Testis (tissue), 5 donors: ENCODE data around the gene KIAA1143. TPM values are rescaled to one million over a fixed set of nuclear protein-coding genes. Genes with fewer than 3 reads are reported as not detected.

ENCODE experiments used
- DNase-seq: peaks from one replicate; pipeline ENCODE4 v3.0.0-alpha.2; 2019
- H3K27ac ChIP-seq, 2 donors: fragments of 200-600 bp; sonication (generic); one replicate each; pipeline ENCODE4 v1.5.1; 2019
- H3K27me3 ChIP-seq: fragments of 200-600 bp; sonication (generic); one replicate; pipeline ENCODE4 v1.5.1; 2019
- H3K36me3 ChIP-seq: fragments of 200-600 bp; sonication (generic); one replicate; pipeline ENCODE4 v1.5.1; 2017; ENCODE audit warnings: low read depth; ENCODE audit errors: missing control alignments
- H3K4me1 ChIP-seq: fragments of 200-600 bp; sonication (generic); one replicate; pipeline ENCODE4 v1.5.1; 2019
- H3K4me3 ChIP-seq, 2 donors: fragments of 200-600 bp; sonication (generic); one replicate each; pipeline ENCODE4 v1.5.1; 2017 to 2019
- H3K9me3 ChIP-seq: fragments of 200-600 bp; sonication (generic); one replicate; pipeline ENCODE4 v1.5.1; 2017
- POLR2A ChIP-seq: fragments of 450-650 bp; IDR thresholded peaks from one replicate; pipeline ENCODE4 v1.6.1; 2017; ENCODE audit warnings: antibody characterized with exemption, mild to moderate bottlenecking, moderate library complexity
- WGBS, 2 donors: methylation state at CpG; one replicate each; pipeline ENCODE4 v1.1.5; 2018; 5-methylcytosine and 5-hydroxymethylcytosine counted together
- intact Hi-C: fragments of 100-400 bp; cut with DNase I; formaldehyde crosslinking; loops from one replicate; pipeline ENCODE4 v1.15.1; 2023; ENCODE audit warnings: low total_unique reads
- long read RNA-seq, 2 donors: transcript quantifications; one replicate each; lab custom pipeline, GENCODE V29; 2026
- polyA plus RNA-seq: library from polyadenylated mRNA; stranded (reverse); fragments of 350-450 nt; fragmentation: Illumina TruSeq; extraction: RNeasy Lipid Tissue Mini Kit (QIAGEN cat#74804); gene quantifications from one replicate; pipeline ENCODE4 v1.2.3, GENCODE V29; 2014; ENCODE audit warnings: low read depth, low replicate concordance; ENCODE audit not compliant: insufficient read depth
- total RNA-seq, 2 donors: library from RNA; depleted of rRNA; stranded (reverse); fragments of >200 nt; gene quantifications; one replicate each; pipeline ENCODE4 v1.2.3, GENCODE V29; 2016
- TF ChIP-seq, protein P1 (sequence below), 3 experiments: fragments of 450-650 bp in 2 of 3; fragments of 200-600 bp in 1 of 3; sonication (generic) in 1 of 3; IDR thresholded peaks; one replicate each; pipeline ENCODE4 v1.5.1; 2016 to 2019; ENCODE audit warnings: antibody characterized with exemption in 3 of 3, mild to moderate bottlenecking in 2 of 3, moderate library complexity in 1 of 3

KIAA1143 gene
- total RNA-seq (10 to 100 TPM; 14.6 to 15.1 TPM), polyA plus RNA-seq (14.3 TPM)
- long read RNA-seq, donor 1, full-length matches to known transcripts = 25 of 25 reads
- long read RNA-seq, donor 1, partial matches to known transcripts = 0 of 25 reads
- long read RNA-seq, donor 1, other reads (novel, unspliced or antisense) = 0 of 25 reads
- long read RNA-seq, donor 2, full-length matches to known transcripts = 12 of 55 reads
- long read RNA-seq, donor 2, partial matches to known transcripts = 37 of 55 reads
- long read RNA-seq, donor 2, other reads (novel, unspliced or antisense) = 6 of 55 reads

DNA sequence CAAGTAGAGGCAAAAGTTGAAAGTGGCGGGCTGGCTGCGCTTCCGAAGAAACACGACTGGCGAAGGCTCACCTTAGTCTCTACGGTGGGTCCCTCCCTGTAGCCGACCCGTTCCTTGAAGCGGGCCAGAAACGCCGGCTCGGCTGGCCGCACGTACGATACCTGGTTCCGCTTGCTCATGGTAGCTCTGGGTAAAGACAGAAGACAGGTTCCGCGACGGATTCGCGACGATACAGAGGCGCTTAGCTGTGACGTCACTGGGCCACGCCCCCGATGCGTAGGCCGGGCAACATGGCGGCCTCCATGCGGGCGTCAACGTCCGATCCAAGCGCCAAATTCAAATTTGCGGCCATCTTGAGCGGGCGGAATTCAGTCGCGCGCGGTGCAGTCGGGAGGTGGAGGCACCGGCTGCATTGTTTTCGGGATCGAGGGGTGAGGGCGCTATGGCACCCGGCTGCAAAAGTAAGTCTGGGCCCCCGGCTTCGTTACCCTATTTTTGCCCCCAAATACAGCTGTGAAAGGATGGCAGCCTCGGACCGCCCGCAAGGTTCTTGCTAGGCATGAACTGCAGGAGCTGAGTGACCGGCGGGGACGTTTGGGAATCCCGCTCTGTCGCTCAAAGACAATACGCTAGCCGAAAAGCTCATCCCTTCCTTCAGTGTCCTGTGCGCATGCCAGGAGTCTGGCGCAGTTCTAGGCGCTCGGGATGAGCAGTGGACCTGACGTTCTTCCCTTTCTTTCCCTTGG, at the start of gene KIAA1143, which contains the start of gene KIF15:
Gene KIAA1143 (minus strand): TSS at position 196 of the 746 bp plus-strand sequence. CDS start 17 bp downstream, at position 179.
Gene KIF15 (plus strand): TSS at position 371 of the 746 bp plus-strand sequence. CDS start 72 bp downstream, at position 443.
- Histone ChIP-seq H3K27me3 (no peaks in the 10 kb centered on the region), H3K4me1 (peaks cover 5% of the 10 kb centered on the region), H3K36me3 (no peaks in the 10 kb centered on the region), H3K9me3 (no peaks in the 10 kb centered on the region), H3K4me3 (peak within 1 kb of the TSS; percentile 77 to 78), H3K27ac (peak within 1 kb of the TSS; percentile 52 to 69)
- 1 to 2% methylated on average over 20 to 64 of the region's 64 CpGs for WGBS, 2 donors
- peak; percentile 97 for DNase-seq
- TF ChIP-seq, protein P1, sequence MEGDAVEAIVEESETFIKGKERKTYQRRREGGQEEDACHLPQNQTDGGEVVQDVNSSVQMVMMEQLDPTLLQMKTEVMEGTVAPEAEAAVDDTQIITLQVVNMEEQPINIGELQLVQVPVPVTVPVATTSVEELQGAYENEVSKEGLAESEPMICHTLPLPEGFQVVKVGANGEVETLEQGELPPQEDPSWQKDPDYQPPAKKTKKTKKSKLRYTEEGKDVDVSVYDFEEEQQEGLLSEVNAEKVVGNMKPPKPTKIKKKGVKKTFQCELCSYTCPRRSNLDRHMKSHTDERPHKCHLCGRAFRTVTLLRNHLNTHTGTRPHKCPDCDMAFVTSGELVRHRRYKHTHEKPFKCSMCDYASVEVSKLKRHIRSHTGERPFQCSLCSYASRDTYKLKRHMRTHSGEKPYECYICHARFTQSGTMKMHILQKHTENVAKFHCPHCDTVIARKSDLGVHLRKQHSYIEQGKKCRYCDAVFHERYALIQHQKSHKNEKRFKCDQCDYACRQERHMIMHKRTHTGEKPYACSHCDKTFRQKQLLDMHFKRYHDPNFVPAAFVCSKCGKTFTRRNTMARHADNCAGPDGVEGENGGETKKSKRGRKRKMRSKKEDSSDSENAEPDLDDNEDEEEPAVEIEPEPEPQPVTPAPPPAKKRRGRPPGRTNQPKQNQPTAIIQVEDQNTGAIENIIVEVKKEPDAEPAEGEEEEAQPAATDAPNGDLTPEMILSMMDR (IDR thresholded peaks at IDR 0.05) = no peak
- no peak for TF ChIP-seq POLR2A
- intact Hi-C loops = no loop called here

DNA sequence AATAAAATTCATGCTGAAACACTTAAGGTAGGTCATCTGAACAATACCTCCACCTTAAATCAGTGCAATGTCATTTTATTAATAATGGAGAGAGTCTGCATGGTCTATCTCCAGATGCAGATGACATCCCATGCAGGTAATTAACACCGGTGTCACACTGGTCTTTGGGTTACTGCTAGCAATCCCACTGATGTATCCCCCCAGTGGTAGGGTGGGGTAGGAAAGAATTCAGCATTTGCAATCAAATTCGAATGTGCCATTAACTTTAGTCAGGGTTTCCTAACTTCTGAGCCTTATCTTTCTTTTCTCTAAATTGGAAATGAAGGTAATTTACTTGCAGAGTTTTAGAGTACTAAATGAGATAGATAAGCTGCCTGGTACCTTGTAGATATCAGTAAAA, 44.5 kb upstream of the KIAA1143 start:
- DNase-seq = no peak
- H3K9me3 ChIP-seq = no peaks in the 10 kb centered on the region
- H3K36me3 ChIP-seq = no peaks in the 10 kb centered on the region
- no peak overlapping the region for H3K27ac ChIP-seq
- WGBS, 2 donors = 91 to 97% methylated on average over 2 of the region's 2 CpGs
- H3K27me3 ChIP-seq = no peaks in the 10 kb centered on the region
- no peak for TF ChIP-seq POLR2A
- TF ChIP-seq, protein P1 (IDR thresholded peaks at IDR 0.05) = no peak
- H3K4me3 ChIP-seq = no peak overlapping the region
- H3K4me1 ChIP-seq = no peaks in the 10 kb centered on the region
- intact Hi-C loops = no loop called here

DNA sequence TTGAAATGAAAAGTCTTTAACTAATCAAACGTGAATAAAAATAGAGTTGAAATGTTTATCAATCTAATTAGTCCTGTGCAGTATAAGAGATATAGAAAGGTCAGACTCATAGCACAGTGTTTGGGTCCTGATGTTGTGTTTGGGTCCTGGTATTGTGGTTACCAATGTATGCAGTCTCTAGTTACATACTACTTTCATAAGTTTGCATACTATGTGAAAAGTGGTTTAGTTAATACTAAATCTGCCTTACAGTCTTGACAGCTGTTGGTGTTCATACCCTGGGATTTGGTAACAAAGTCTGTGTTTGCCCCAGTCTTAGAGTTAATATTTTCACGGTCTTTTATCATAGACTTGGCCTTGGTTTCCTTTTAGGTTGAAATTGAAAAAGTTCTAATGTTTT, 41.9 kb upstream of the KIAA1143 start:
- TF ChIP-seq POLR2A = no peak
- TF ChIP-seq, protein P1 (IDR thresholded peaks at IDR 0.05) = no peak
- no peaks in the 10 kb centered on the region for H3K36me3 ChIP-seq
- 59 to 65% methylated on average over 2 of the region's 2 CpGs for WGBS, 2 donors
- no peaks in the 10 kb centered on the region for H3K4me1 ChIP-seq
- H3K9me3 ChIP-seq = no peaks in the 10 kb centered on the region
- intact Hi-C loops = no loop called here
- H3K27ac ChIP-seq = no peak overlapping the region
- DNase-seq = no peak
- no peaks in the 10 kb centered on the region for H3K27me3 ChIP-seq
- H3K4me3 ChIP-seq = no peak overlapping the region

DNA sequence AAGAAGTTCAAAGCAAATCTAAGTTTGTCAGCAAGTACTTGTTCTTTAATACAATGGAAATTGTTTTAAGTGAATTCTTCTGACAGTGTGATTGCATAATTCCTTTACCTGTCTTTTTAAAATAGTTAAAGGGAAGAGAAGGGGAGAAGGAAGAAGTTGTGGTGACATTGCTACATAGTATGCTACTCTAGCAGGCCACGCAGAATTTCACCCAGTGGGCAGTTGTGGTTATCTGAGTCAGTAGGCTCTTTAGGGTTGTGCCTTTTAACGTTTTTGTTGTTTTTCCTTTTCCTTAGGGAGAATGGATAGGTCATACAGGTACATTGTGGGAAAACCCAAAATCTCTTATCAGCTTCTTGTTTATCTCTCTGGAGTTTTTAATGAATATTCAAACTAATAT, 40.6 kb upstream of the KIAA1143 start:
- no peaks in the 10 kb centered on the region for H3K36me3 ChIP-seq
- DNase-seq = no peak
- H3K27me3 ChIP-seq = no peaks in the 10 kb centered on the region
- 66 to 79% methylated on average over 2 of the region's 2 CpGs for WGBS, 2 donors
- H3K4me1 ChIP-seq = no peaks in the 10 kb centered on the region
- intact Hi-C loops = no loop called here
- H3K9me3 ChIP-seq = no peaks in the 10 kb centered on the region
- TF ChIP-seq, protein P1 (IDR thresholded peaks at IDR 0.05) = no peak
- no peak for TF ChIP-seq POLR2A
- H3K27ac ChIP-seq = no peak overlapping the region
- H3K4me3 ChIP-seq = no peak overlapping the region
